A673 (cell line): ENCODE results near the gene FGF6.

Experiments
- EZH2 ChIP-seq: fragments of 200-600 bp; sonication (generic); IDR thresholded peaks from 2 replicates; pipeline ENCODE4 v1.6.1; 2017; ENCODE audit warnings: borderline replicate concordance, low read depth, mild to moderate bottlenecking, mixed read lengths, antibody characterized with exemption, low read length; ENCODE audit not compliant: poor library complexity, severe bottlenecking
- TF ChIP-seq, protein P1 (sequence below): fragments of 300-800, 200-600 bp; sonication (generic); conservative IDR thresholded peaks from 2 replicates; pipeline ENCODE4 v1.5.1; 2017; ENCODE audit warnings: low read depth, mild to moderate bottlenecking, antibody characterized with exemption, low read length, moderate library complexity, mixed read lengths

- TF ChIP-seq, protein P1, sequence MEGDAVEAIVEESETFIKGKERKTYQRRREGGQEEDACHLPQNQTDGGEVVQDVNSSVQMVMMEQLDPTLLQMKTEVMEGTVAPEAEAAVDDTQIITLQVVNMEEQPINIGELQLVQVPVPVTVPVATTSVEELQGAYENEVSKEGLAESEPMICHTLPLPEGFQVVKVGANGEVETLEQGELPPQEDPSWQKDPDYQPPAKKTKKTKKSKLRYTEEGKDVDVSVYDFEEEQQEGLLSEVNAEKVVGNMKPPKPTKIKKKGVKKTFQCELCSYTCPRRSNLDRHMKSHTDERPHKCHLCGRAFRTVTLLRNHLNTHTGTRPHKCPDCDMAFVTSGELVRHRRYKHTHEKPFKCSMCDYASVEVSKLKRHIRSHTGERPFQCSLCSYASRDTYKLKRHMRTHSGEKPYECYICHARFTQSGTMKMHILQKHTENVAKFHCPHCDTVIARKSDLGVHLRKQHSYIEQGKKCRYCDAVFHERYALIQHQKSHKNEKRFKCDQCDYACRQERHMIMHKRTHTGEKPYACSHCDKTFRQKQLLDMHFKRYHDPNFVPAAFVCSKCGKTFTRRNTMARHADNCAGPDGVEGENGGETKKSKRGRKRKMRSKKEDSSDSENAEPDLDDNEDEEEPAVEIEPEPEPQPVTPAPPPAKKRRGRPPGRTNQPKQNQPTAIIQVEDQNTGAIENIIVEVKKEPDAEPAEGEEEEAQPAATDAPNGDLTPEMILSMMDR: no peak
- TF ChIP-seq EZH2: no peak
Observed at GRCh38 chr12:4446335-4446734, 720 bp upstream of the FGF6 start.
